OCI-LY1 (cell line): ENCODE results near the gene PTPRN2.

ENCODE experiments used
- H2AFZ ChIP-seq: fragments of 200-600 bp; sonication (generic), shearing (Covaris generic); 2 replicates; pipeline ENCODE4 v1.6.0; 2014; ENCODE audit warnings: antibody characterized with exemption, mild to moderate bottlenecking, low read length
- H3F3A ChIP-seq: fragments of 200-600 bp; sonication (generic), shearing (Covaris generic); 2 replicates; pipeline ENCODE4 v1.6.0; 2014; ENCODE audit warnings: mild to moderate bottlenecking, antibody characterized with exemption, low read length, moderate library complexity; ENCODE audit not compliant: insufficient read depth
- H3K27ac ChIP-seq: fragments of 200-600 bp; sonication (generic); 2 replicates; pipeline ENCODE4 v1.5.1; 2014; ENCODE audit warnings: low read length, mixed run types, mild to moderate bottlenecking, low read depth; ENCODE audit not compliant: poor library complexity, severe bottlenecking
- H3K27me3 ChIP-seq: fragments of 200-600 bp; sonication (generic); 2 replicates; pipeline ENCODE4 v1.6.0; 2014; ENCODE audit warnings: antibody characterized with exemption, mild to moderate bottlenecking, low read length, moderate library complexity; ENCODE audit not compliant: insufficient read depth
- H3K36me3 ChIP-seq: fragments of 200-600 bp; sonication (generic); 2 replicates; pipeline ENCODE4 v1.6.1; 2014; ENCODE audit warnings: mild to moderate bottlenecking, antibody characterized with exemption, low read length, moderate library complexity, mixed read lengths; ENCODE audit not compliant: insufficient read depth
- H3K4me1 ChIP-seq: fragments of 200-600 bp; sonication (generic); 2 replicates; pipeline ENCODE4 v1.5.1; 2014; ENCODE audit warnings: mild to moderate bottlenecking, low read length, moderate library complexity; ENCODE audit not compliant: insufficient read depth, severe bottlenecking
- H3K4me2 ChIP-seq: fragments of 200-600 bp; sonication (generic), shearing (Covaris generic); 2 replicates; pipeline ENCODE4 v1.6.1; 2014; ENCODE audit warnings: low read length
- H3K4me3 ChIP-seq: fragments of 200-600 bp; sonication (generic); 2 replicates; pipeline ENCODE4 v1.5.1; 2014; ENCODE audit warnings: low read length, low read depth, mild to moderate bottlenecking, mixed read lengths; ENCODE audit not compliant: poor library complexity, severe bottlenecking
- H3K79me2 ChIP-seq: fragments of 200-600 bp; shearing (Covaris generic); 2 replicates; pipeline ENCODE4 v1.6.1; 2016; ENCODE audit warnings: mixed run types, low read length, mixed read lengths; ENCODE audit not compliant: insufficient read depth
- H3K9ac ChIP-seq: fragments of 200-600 bp; sonication (generic), shearing (Covaris generic); 2 replicates; pipeline ENCODE4 v1.6.1; 2014; ENCODE audit warnings: mild to moderate bottlenecking, low read length, mixed read lengths
- H3K9me2 ChIP-seq: fragments of 200-600 bp; sonication (generic), shearing (Covaris generic); 2 replicates; pipeline ENCODE4 v1.6.1; 2014; ENCODE audit warnings: low read depth, mild to moderate bottlenecking, low read length, mixed read lengths
- H3K9me3 ChIP-seq: fragments of 200-600 bp; shearing (Covaris generic); 2 replicates; pipeline ENCODE4 v1.6.1; 2014; ENCODE audit warnings: low read length, mixed read lengths
- H4K20me1 ChIP-seq: fragments of 200-600 bp; sonication (generic), shearing (Covaris generic); 2 replicates; pipeline ENCODE4 v1.6.0; 2016; ENCODE audit warnings: mild to moderate bottlenecking, low read length; ENCODE audit not compliant: insufficient read depth
- CTCF ChIP-seq: fragments of 200-600 bp; sonication (generic), shearing (Covaris generic); IDR thresholded peaks from 2 replicates; pipeline ENCODE4 v1.5.1; 2017; ENCODE audit warnings: mild to moderate bottlenecking, antibody characterized with exemption, low read length, moderate library complexity, mixed read lengths
- EZH2 ChIP-seq: fragments of 200-600 bp; sonication (generic), shearing (Covaris generic); IDR thresholded peaks from 2 replicates; pipeline ENCODE4 v1.8.0; 2017; ENCODE audit warnings: borderline replicate concordance, mixed run types, mild to moderate bottlenecking, antibody characterized with exemption, low read length, moderate library complexity, mixed read lengths

PTPRN2 gene

GRCh38 chr7:158403013-158403821 is 184.4 kb downstream of the PTPRN2 start:
- peaks cover 14% of the 10 kb centered on the region; the same call in 1 of the 2 replicates for H3K27me3 ChIP-seq

GRCh38 chr7:158402471-158402870 is 185.2 kb downstream of the PTPRN2 start:
- no peaks in the 10 kb centered on the region; the same call in 1 of the 2 replicates for H3K36me3 ChIP-seq
- H3K79me2 ChIP-seq = no peaks in the 10 kb centered on the region
- TF ChIP-seq EZH2 (no peak), CTCF (no peak)
- H2AFZ ChIP-seq = no peak overlapping the region
- no peaks in the 10 kb centered on the region for H3K9me2 ChIP-seq
- no peaks in the 10 kb centered on the region for H3K4me1 ChIP-seq
- H3K4me3 ChIP-seq = no peak overlapping the region
- no peak overlapping the region for H3K9ac ChIP-seq
- H3K27me3 ChIP-seq = peaks cover 14% of the 10 kb centered on the region; the same call in 1 of the 2 replicates
- H3K27ac ChIP-seq = no peak overlapping the region
- H3K9me3 ChIP-seq = peaks cover 4% of the 10 kb centered on the region; the same call in 1 of the 2 replicates
- no peaks in the 10 kb centered on the region for H4K20me1 ChIP-seq
- H3F3A ChIP-seq = no peaks in the 10 kb centered on the region
- H3K4me2 ChIP-seq = no peak overlapping the region

More at GRCh38 chr7:158403013-158403821, 184.4 kb downstream of the PTPRN2 start:
- H3F3A ChIP-seq = no peaks in the 10 kb centered on the region
- H3K4me2 ChIP-seq = no peak overlapping the region
- no peaks in the 10 kb centered on the region; the same call in 1 of the 2 replicates for H3K36me3 ChIP-seq
- H3K27ac ChIP-seq = no peak overlapping the region
- H3K9me3 ChIP-seq = peaks cover 4% of the 10 kb centered on the region; the same call in 1 of the 2 replicates
- no peak overlapping the region for H3K4me3 ChIP-seq
- no peaks in the 10 kb centered on the region for H3K79me2 ChIP-seq
- H2AFZ ChIP-seq = no peak overlapping the region
- no peak overlapping the region for H3K9ac ChIP-seq
- no peaks in the 10 kb centered on the region for H3K4me1 ChIP-seq
- TF ChIP-seq CTCF (no peak), EZH2 (no peak)
- no peaks in the 10 kb centered on the region for H4K20me1 ChIP-seq
- no peaks in the 10 kb centered on the region for H3K9me2 ChIP-seq

GRCh38 chr7:158401826-158402225 is 185.8 kb downstream of the PTPRN2 start:
- Histone ChIP-seq H3K4me2 (no peak overlapping the region), H3K4me1 (no peaks in the 10 kb centered on the region), H2AFZ (no peak overlapping the region), H3K27ac (no peak overlapping the region), H4K20me1 (no peaks in the 10 kb centered on the region), H3K36me3 (no peaks in the 10 kb centered on the region; the same call in 1 of the 2 replicates), H3K9me3 (peaks cover 4% of the 10 kb centered on the region; the same call in 1 of the 2 replicates), H3K79me2 (no peaks in the 10 kb centered on the region), H3K9ac (no peak overlapping the region), H3K4me3 (no peak overlapping the region), H3K9me2 (no peaks in the 10 kb centered on the region), H3K27me3 (peaks cover 14% of the 10 kb centered on the region; the same call in 1 of the 2 replicates), H3F3A (no peaks in the 10 kb centered on the region)
- TF ChIP-seq CTCF = no peak
- TF ChIP-seq EZH2 = no peak
